Endothelial cell (in vitro differentiated cells): ENCODE results near the gene WNT3A. TPM values are rescaled to one million over a fixed set of nuclear protein-coding genes. Genes with fewer than 3 reads are reported as not detected.

Source experiments
- DNase-seq: peaks from one replicate; pipeline ENCODE4 v3.0.0; 2021; ENCODE audit warnings: low spot score
- H3K27ac Mint-ChIP-seq: one replicate; pipeline ENCODE4 v1.8.0; 2021; ENCODE audit warnings: mixed read lengths, inconsistent platforms; ENCODE audit not compliant: unreplicated experiment
- H3K27me3 Mint-ChIP-seq: one replicate; pipeline ENCODE4 v1.8.0; 2021; ENCODE audit warnings: mild to moderate bottlenecking, moderate library complexity, mixed read lengths, inconsistent platforms; ENCODE audit not compliant: unreplicated experiment
- H3K36me3 Mint-ChIP-seq: one replicate; pipeline ENCODE4 v1.8.0; 2021; ENCODE audit warnings: mild to moderate bottlenecking, low read depth, mixed read lengths, inconsistent platforms; ENCODE audit not compliant: unreplicated experiment
- H3K4me1 Mint-ChIP-seq: one replicate; pipeline ENCODE4 v1.8.0; 2021; ENCODE audit warnings: mild to moderate bottlenecking, mixed read lengths, inconsistent platforms; ENCODE audit not compliant: unreplicated experiment
- H3K4me3 Mint-ChIP-seq: one replicate; pipeline ENCODE4 v1.8.0; 2021; ENCODE audit warnings: mild to moderate bottlenecking, mixed read lengths, inconsistent platforms; ENCODE audit not compliant: unreplicated experiment
- H3K9me3 Mint-ChIP-seq: one replicate; pipeline ENCODE4 v1.8.0; 2021; ENCODE audit warnings: mixed read lengths, inconsistent platforms; ENCODE audit not compliant: unreplicated experiment
- CTCF ChIP-seq: fragments of 200-600 bp; sonication (generic); IDR thresholded peaks from one replicate; pipeline ENCODE4 v1.5.0; 2021; ENCODE audit warnings: antibody characterized with exemption; ENCODE audit not compliant: unreplicated experiment
- total RNA-seq: library from RNA; stranded (reverse); fragmentation: NEBNext Ultra II Directional; extraction: Animal tissue kit (Norgen Biotek cat#: 25700); gene quantifications from one replicate; pipeline ENCODE4 v1.2.1, GENCODE V29; 2021; ENCODE audit not compliant: unreplicated experiment

WNT3A gene
- total RNA-seq, 1 donor from 2014 or later: not detected

GRCh38 chr1:228095938-228096337 is 89.1 kb downstream of the WNT3A start:
- Mint-ChIP-seq H3K4me1 (peaks cover 28% of the 10 kb centered on the region), H3K4me3 (no peak overlapping the region), H3K27ac (peak overlapping the region; percentile 25), H3K9me3 (no peaks in the 10 kb centered on the region), H3K36me3 (peaks cover 31% of the 10 kb centered on the region), H3K27me3 (peaks cover 13% of the 10 kb centered on the region)
- TF ChIP-seq CTCF: no peak
- DNase-seq: no peak

- Mint-ChIP-seq H3K4me1 (peaks cover 25% of the 10 kb centered on the region), H3K4me3 (no peak overlapping the region), H3K36me3 (peaks cover 37% of the 10 kb centered on the region), H3K27me3 (peaks cover 18% of the 10 kb centered on the region), H3K9me3 (no peaks in the 10 kb centered on the region), H3K27ac (no peak overlapping the region)
- no peak for TF ChIP-seq CTCF
- no peak for DNase-seq
These were observed 89.9 kb downstream of the WNT3A start for GRCh38 chr1:228096416-228097332.

- Mint-ChIP-seq H3K27ac (no peak overlapping the region), H3K36me3 (peaks cover 37% of the 10 kb centered on the region)
These were observed 90.7 kb downstream of the WNT3A start for GRCh38 chr1:228097333-228098081.

GRCh38 chr1:228098323-228098931 is 91.6 kb downstream of the WNT3A start:
- H3K4me1 Mint-ChIP-seq: peaks cover 18% of the 10 kb centered on the region
- no peak overlapping the region for H3K27ac Mint-ChIP-seq
- peaks cover 37% of the 10 kb centered on the region for H3K36me3 Mint-ChIP-seq
- H3K9me3 Mint-ChIP-seq: no peaks in the 10 kb centered on the region
- H3K27me3 Mint-ChIP-seq: peaks cover 15% of the 10 kb centered on the region
- DNase-seq: no peak
- no peak for TF ChIP-seq CTCF
- H3K4me3 Mint-ChIP-seq: no peak overlapping the region

More at GRCh38 chr1:228097333-228098081, 90.7 kb downstream of the WNT3A start:
- Mint-ChIP-seq H3K4me3 (peak overlapping the region; percentile 59), H3K4me1 (peaks cover 18% of the 10 kb centered on the region), H3K9me3 (no peaks in the 10 kb centered on the region), H3K27me3 (peaks cover 15% of the 10 kb centered on the region)
- no peak for TF ChIP-seq CTCF
- DNase-seq: no peak
